ENCODE results near the gene DMKN. TPM values are rescaled to one million over a fixed set of nuclear protein-coding genes. Genes with fewer than 3 reads are reported as not detected.

DMKN gene
- polyA plus RNA-seq, 3 donors: not detected

DNA sequence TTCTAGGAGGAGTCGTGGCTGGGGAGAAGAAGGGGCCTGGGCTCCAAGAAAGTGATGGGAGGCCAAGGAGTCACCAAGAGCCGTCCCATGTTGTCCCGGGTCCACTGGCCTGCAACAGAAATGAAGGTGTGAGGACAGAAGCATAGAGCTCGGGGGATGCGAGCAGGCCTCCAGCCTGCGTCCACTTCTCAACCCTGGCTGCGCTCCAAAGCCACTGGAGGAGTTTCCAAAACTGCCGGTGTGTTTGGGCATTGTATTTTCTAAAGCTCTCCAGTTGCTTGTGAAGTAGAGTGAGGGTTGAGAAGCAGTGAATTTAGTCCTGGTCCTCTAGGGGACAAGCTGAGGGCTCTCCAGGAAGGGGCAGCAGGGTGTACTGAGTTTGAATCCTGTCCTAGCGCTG lies 52.4 kb downstream of the DMKN start:
- no peaks in the 10 kb centered on the region for H3K9me3 Mint-ChIP-seq
- H3K27ac Mint-ChIP-seq: peak overlapping the region; percentile 76 to 90 (median 86)
- Histone ChIP-seq H3K4me3 (replicated peaks in 1 of 3; ENCODE audit: low read depth in 2 of 3, low read length in 3 of 3) (peak overlapping the region in 1 of 3 experiments; percentile 5), H2AFZ (ENCODE audit: insufficient read depth, low read depth, low read length, poor library complexity, severe bottlenecking) (no peak overlapping the region), H3K9me3 (replicated peaks in 1 of 2; ENCODE audit: control insufficient read depth in 1 of 2, insufficient read depth in 1 of 2, low read length in 2 of 2) (no peaks in the 10 kb centered on the region), H3K79me2 (ENCODE audit: insufficient read depth, low read length) (no peaks in the 10 kb centered on the region), H3K4me2 (replicated peaks; ENCODE audit: extremely low read depth, low read length, poor library complexity, severe bottlenecking) (no peak overlapping the region), H3K9ac (ENCODE audit: insufficient read depth, low read length, poor library complexity, severe bottlenecking) (no peak overlapping the region), H4K20me1 (ENCODE audit: insufficient read depth, low read length) (no peaks in the 10 kb centered on the region), H3K36me3 (replicated peaks in 1 of 2; ENCODE audit: control insufficient read depth in 1 of 2, insufficient read depth in 2 of 2, low read length in 2 of 2) (no peaks in the 10 kb centered on the region), H3K4me1 (ENCODE audit: control insufficient read depth in 1 of 2, insufficient read depth in 2 of 2, low read length in 2 of 2) (peaks cover 53 to 61% of the 10 kb centered on the region in 2 donors), H3K27me3 (ENCODE audit: control insufficient read depth in 2 of 2, insufficient read depth in 2 of 2, low read length in 2 of 2) (no peaks in the 10 kb centered on the region), H3K27ac (ENCODE audit: low read depth in 1 of 2, low read length in 2 of 2) (peak overlapping the region in 1 of 2 donors; percentile 49)
- no peak for DNase-seq
- peaks cover 62% of the 10 kb centered on the region for H3K4me1 Mint-ChIP-seq
- TF ChIP-seq, protein P1, sequence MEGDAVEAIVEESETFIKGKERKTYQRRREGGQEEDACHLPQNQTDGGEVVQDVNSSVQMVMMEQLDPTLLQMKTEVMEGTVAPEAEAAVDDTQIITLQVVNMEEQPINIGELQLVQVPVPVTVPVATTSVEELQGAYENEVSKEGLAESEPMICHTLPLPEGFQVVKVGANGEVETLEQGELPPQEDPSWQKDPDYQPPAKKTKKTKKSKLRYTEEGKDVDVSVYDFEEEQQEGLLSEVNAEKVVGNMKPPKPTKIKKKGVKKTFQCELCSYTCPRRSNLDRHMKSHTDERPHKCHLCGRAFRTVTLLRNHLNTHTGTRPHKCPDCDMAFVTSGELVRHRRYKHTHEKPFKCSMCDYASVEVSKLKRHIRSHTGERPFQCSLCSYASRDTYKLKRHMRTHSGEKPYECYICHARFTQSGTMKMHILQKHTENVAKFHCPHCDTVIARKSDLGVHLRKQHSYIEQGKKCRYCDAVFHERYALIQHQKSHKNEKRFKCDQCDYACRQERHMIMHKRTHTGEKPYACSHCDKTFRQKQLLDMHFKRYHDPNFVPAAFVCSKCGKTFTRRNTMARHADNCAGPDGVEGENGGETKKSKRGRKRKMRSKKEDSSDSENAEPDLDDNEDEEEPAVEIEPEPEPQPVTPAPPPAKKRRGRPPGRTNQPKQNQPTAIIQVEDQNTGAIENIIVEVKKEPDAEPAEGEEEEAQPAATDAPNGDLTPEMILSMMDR (IDR thresholded peaks at IDR 0.05): no peak
- H3K27me3 Mint-ChIP-seq (ENCODE audit: low read depth in 3 of 3): peaks cover 4 to 10% (median 9%) of the 10 kb centered on the region in 3 donors
- H3K4me3 Mint-ChIP-seq: peak overlapping the region in 1 of 2 donors; percentile 51
- peaks cover 0 to 4% of the 10 kb centered on the region in 2 donors for H3K36me3 Mint-ChIP-seq
- intact Hi-C loops (cut with micrococcal nuclease): loop anchor here in 1 of 2 donors (10.0 kb wide), 1 partner anchor 246 kb away; no protein-coding TSS in a partner anchor
- WGBS (ENCODE audit: insufficient coverage): 81% methylated on average over 8 of the region's 9 CpGs

DNA sequence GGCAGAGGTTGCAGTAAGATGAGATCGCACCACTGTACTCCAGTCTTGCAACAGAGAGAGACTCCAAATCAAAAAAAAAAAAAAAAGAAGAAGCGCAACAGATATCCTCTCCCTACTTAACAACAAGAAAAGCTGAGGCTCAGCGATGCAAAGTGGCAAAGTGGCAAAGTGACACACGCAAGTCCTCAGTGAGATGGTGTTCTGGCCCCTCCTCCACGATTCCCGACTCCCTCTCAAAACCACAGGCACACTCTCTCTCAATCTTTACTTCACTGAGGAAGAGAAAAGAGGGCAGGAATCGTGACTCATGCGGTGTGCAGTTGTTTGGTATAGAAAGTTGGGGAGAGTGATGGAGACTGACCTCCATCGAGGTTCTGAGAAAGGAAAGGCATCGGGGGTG lies 52.8 kb downstream of the DMKN start:
- H3K36me3 Mint-ChIP-seq: peaks cover 0 to 4% of the 10 kb centered on the region in 2 donors
- no peak overlapping the region for H3K4me2 ChIP-seq (replicated peaks; ENCODE audit: extremely low read depth, low read length, poor library complexity, severe bottlenecking)
- H4K20me1 ChIP-seq (ENCODE audit: insufficient read depth, low read length): no peaks in the 10 kb centered on the region
- peaks cover 53 to 61% of the 10 kb centered on the region in 2 donors for H3K4me1 ChIP-seq (ENCODE audit: control insufficient read depth in 1 of 2, insufficient read depth in 2 of 2, low read length in 2 of 2)
- peak; percentile 52 to 84 (median 58) for DNase-seq
- H3K27ac Mint-ChIP-seq: peak overlapping the region; percentile 76 to 90 (median 86)
- no peak overlapping the region for H2AFZ ChIP-seq (ENCODE audit: insufficient read depth, low read depth, low read length, poor library complexity, severe bottlenecking)
- intact Hi-C loops (cut with micrococcal nuclease): loop anchor here in 1 of 2 donors (10.0 kb wide), 1 partner anchor 246 kb away; no protein-coding TSS in a partner anchor
- H3K4me3 Mint-ChIP-seq: peak overlapping the region in 1 of 2 donors; percentile 51
- no peaks in the 10 kb centered on the region for H3K79me2 ChIP-seq (ENCODE audit: insufficient read depth, low read length)
- no peak overlapping the region for H3K9ac ChIP-seq (ENCODE audit: insufficient read depth, low read length, poor library complexity, severe bottlenecking)
- H3K36me3 ChIP-seq (replicated peaks in 1 of 2; ENCODE audit: control insufficient read depth in 1 of 2, insufficient read depth in 2 of 2, low read length in 2 of 2): no peaks in the 10 kb centered on the region
- H3K27ac ChIP-seq (ENCODE audit: low read depth in 1 of 2, low read length in 2 of 2): peak overlapping the region in 1 of 2 donors; percentile 49
- no peaks in the 10 kb centered on the region for H3K9me3 Mint-ChIP-seq
- no peaks in the 10 kb centered on the region for H3K9me3 ChIP-seq (replicated peaks in 1 of 2; ENCODE audit: control insufficient read depth in 1 of 2, insufficient read depth in 1 of 2, low read length in 2 of 2)
- peaks cover 4 to 10% (median 9%) of the 10 kb centered on the region in 3 donors for H3K27me3 Mint-ChIP-seq (ENCODE audit: low read depth in 3 of 3)
- peaks cover 66% of the 10 kb centered on the region for H3K4me1 Mint-ChIP-seq
- H3K27me3 ChIP-seq (ENCODE audit: control insufficient read depth in 2 of 2, insufficient read depth in 2 of 2, low read length in 2 of 2): no peaks in the 10 kb centered on the region
- peak overlapping the region in 1 of 3 experiments; percentile 5 for H3K4me3 ChIP-seq (replicated peaks in 1 of 3; ENCODE audit: low read depth in 2 of 3, low read length in 3 of 3)
- TF ChIP-seq, protein P1 (IDR thresholded peaks at IDR 0.05): no peak
- 36% methylated on average over 3 of the region's 10 CpGs for WGBS (ENCODE audit: insufficient coverage)
